HG03558 (cell line): ENCODE measurements around the gene PLA2G4A.

Experiments used
- ATAC-seq: cut with Tn5 transposase; IDR thresholded peaks from one replicate; pipeline ENCODE4 v1.9.1; 2021; ENCODE audit warnings: moderate number of reproducible peaks; ENCODE audit not compliant: unreplicated experiment; ENCODE audit errors: extremely low read depth

PLA2G4A gene

GRCh38 chr1:186999506-186999905 is 170.8 kb downstream of the PLA2G4A start:
- ATAC-seq: no peak

DNA sequence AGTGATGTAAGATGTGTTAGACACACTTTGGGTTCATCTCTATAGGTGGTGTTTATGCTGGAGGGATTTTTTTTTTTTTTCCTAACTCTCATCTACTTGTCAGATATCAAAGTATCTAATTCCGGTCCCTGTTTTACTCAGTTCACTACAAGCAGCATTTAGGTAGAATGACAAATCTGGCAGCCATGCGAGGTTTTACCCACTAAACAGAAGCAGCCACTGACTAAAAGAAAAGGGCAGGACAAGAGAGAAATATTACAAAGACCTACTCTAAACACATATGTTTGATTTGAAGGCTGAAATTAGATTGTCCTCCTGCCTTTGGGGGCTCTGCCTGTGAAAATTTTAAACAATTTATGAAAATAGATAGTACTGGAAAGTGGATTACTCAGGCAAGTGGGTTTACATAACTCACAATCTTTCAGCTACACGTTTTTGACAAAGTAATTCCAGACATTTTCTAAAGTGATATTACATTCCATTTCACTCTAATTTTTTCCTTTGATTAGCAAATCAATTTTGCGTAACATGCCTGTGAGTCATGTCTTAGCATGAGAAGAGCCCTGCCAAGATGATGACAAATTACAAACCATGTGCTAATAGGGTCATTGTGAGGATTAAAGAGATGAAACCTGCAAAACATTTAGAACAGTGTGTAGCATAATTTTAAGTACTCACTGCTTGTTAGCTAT is 172.6 kb downstream of the PLA2G4A start:
- ATAC-seq: no peak

GRCh38 chr1:187003353-187003752 is 174.6 kb downstream of the PLA2G4A start:
- no peak for ATAC-seq

GRCh38 chr1:187006896-187007295 is 178.1 kb downstream of the PLA2G4A start:
- ATAC-seq: no peak

DNA sequence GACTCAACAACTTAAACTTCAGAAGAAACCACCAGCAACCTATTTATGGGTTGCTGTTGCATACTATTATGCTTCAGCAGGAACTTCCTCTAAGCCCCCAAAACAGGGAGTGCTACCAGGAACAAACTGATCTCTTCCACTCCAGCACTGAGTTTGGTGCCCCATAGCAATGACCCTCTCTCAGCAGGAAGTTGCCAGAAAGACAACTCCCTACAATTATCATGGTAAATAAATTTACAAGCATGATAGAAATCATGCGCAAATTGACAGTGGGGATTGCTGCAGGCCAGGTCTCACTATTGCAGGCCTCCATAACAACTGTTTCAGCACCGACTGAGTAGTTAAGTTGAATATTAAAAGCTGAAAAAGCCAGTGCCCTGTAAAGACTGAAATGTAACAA is 180.6 kb downstream of the PLA2G4A start:
- ATAC-seq: no peak

DNA sequence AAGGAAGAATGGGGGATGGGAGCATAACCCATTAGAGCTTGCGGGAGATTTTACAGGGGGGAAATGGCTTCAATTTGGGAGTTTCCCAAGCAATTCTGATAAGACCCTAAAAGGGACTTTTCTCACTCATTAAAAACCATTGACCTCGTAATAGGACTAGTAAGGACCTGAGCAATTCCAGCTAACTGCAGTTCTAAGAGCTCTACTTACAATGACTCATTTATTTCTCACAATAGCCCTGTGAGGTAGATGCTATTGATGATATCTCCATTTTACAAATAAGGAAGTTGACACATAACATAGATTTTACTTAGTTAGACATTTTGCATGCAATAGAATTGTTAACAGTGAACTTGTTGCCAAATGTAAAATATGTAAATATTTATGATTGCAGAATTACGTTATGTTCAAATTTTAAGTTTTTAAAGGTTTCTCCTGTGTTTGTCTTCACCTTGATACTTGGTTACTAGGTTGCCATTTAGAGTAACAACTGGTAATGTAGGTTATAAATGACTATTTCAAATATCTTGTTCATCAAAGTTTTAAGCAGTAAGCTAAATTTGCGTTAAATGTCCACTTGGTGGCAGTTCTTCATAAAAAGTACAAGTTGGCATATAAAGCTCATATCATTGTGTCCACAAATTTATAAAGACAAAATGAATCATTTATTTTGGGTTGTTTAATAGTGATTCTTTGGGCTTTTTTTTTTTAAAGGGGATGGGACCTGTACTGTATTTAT is 182.0 kb downstream of the PLA2G4A start:
- no peak for ATAC-seq

DNA sequence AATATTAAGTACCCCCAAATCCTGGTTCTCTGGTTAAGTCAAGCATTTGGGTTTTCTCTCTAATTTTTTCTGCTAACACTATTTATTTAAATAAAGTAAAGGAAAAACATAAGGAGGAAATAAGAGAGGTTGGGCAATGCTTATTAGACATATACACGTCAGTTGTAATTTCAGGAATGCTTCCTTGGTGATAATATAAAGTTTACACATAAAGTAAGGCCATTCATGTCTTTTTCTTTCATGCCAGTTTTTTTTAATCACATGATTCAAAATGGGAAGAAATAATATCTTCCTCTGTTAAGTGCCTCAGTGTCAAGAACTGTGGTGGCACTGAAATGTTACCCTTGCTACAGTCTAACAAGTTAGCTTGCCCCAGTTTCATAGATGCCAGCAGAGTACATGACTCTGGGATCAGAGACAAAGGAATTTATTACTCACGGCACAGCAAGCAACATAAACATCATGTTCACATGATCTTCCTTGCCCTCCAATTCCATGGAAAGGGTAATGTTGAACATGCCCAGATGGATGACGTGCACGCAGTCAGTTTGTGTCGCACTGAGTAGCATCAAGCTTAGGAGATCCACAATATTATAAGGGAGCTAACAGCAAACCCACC is 184.9 kb downstream of the PLA2G4A start:
- no peak for ATAC-seq

DNA sequence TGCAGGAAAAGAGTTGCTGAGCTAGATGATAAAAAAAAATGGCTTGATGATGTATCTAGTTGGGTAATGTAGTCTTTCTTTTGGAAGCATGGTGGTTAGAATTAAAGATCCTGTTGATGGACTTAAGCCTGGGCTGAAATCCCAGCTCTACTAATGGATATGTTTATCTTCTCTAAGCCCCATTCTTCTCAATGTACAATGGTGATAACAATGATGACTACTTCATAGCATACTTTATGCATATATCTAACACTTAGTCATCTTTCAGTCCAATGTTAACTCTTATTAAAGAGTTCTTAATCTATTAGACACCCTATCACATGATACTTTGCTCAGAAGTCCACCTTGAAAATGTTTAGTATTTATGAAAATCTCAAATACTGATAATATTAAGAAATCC is 189.5 kb downstream of the PLA2G4A start:
- ATAC-seq: no peak

DNA sequence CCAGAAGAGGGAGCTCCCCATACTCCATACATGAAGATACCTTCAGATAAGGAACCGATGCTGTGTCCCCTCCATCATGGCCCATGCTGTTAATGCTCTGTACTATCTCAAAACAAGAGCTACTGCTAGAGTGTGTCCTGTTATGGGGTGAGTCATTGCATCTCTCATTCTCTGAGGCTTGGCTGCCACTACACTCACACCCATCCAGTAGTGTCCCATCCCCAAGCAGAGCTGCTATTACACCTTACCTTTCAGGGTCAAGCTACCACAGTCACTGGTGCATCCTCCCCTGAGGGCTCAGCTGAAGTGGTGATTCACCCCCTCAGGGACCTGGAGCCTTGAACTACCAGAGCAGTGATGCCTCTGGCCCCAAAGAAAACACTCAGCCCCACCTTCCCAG is 198.5 kb downstream of the PLA2G4A start:
- ATAC-seq: no peak

DNA sequence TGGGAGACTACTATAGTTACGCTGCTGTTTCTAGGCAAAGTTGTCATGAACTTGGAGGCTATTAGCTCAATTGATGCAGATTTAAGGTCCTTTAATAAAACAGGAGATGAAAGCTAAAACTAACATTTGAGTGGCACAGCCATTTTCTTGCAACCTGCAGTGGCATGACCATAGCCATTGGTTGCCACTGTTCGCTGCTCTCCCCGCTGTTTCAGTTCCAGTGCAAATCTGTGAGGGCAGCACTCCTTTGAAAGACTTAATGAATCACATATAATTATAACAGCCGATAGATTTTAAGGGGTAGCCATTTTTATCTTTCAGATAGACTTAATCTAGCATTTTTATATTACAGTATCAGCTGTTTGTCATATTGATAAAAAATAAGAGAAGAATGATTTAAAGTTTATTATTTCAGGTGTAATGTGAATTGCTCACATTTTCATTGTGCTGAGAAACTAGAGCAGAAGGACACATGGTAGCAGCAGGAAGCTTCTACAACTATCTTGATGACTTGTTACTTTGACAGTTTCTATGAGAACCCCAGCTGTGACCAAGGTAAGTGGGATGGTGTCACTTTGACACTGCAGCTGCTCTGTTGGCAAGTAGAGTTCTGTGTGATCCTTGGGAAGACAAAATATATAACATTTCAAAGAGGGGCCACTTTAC is 203.7 kb downstream of the PLA2G4A start:
- no peak for ATAC-seq

DNA sequence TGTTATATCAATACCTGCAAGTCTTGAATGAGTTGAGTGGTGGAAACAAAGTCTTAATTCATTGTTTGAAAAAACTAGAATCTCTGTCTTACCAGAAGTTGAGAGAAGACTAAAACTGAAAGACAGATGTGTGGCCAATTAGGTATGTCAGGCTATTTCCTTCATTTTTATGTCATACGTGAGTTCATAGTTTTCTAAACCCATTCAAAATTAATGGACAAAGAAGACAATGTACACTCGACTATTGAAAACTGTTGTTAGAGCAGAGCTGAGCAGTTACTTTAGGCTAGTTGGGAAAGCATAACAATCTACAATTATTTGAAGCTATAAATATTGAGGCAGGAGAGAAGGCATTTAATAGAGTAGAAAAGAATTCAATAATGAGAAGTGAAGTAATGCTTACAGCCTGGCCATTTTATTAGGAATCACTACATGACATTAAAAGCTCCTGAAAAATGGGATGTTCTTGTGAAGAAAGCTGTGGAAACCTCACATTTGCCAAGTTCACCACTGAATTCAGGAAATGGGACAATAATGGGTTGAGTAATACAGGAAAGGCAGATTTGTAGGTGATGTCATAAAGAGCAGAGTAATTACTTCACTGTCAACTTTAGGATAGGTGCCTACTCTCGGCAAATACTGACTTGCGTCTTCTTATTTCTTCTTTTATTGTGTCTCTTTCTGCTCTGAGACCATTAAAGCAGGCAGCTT is 204.4 kb downstream of the PLA2G4A start:
- ATAC-seq: no peak

- ATAC-seq: no peak
Observed at GRCh38 chr1:187033693-187034390, 205.1 kb downstream of the PLA2G4A start.

GRCh38 chr1:187034501-187034900 is 205.8 kb downstream of the PLA2G4A start:
- no peak for ATAC-seq

- ATAC-seq: no peak
Observed at GRCh38 chr1:187037973-187038553, 209.3 kb downstream of the PLA2G4A start.
